Naive thymus-derived CD4-positive, alpha-beta T cell (primary cell): Measurements from ENCODE around the gene GAS7. TPM values are rescaled to one million over a fixed set of nuclear protein-coding genes. Genes with fewer than 3 reads are reported as not detected.

ENCODE experiments used
- ATAC-seq: fragments of 150-1000 bp; cut with Tn5 transposase; 2 replicates; pipeline ENCODE4 v1.10.0; 2021; ENCODE audit warnings: mild to moderate bottlenecking, moderate library complexity
- CTCF ChIA-PET: fragments of 350-600 bp; sonication (Branson Sonifier 250); formaldehyde crosslinking; loops from one replicate; lab custom pipeline; 2021; ENCODE audit warnings: antibody characterized with exemption; lab: Charles Lee
- POLR2A ChIA-PET: fragments of 350-600 bp; sonication (Branson Sonifier 250); formaldehyde crosslinking; loops from one replicate; lab custom pipeline; 2021; ENCODE audit warnings: antibody characterized with exemption, inconsistent platforms; lab: Charles Lee
- DNase-seq, 9 donors: peaks; one replicate each; pipeline versions ENCODE4 v3.0.0 to v3.0.0-alpha.2; 2020 to 2022; ENCODE audit warnings: mixed read lengths in 1 of 9
- H3K27ac ChIP-seq: one replicate; pipeline ENCODE4 v1.7.0; 2013; ENCODE audit warnings: mild to moderate bottlenecking, low read depth, low read length, moderate library complexity
- H3K27me3 ChIP-seq, 2 donors: one replicate each; pipeline ENCODE4 v1.7.0; 2013; ENCODE audit warnings: low read length in 2 of 2, mild to moderate bottlenecking in 2 of 2, moderate library complexity in 2 of 2; ENCODE audit not compliant: control insufficient read depth in 2 of 2, insufficient read depth in 2 of 2
- H3K36me3 ChIP-seq, 3 experiments: 1 replicate in 2 of 3; 2 replicates in 1 of 3; pipeline ENCODE4 v1.7.0; 2013; ENCODE audit warnings: low read length in 3 of 3, mild to moderate bottlenecking in 3 of 3, moderate library complexity in 1 of 3; ENCODE audit not compliant: insufficient read depth in 3 of 3, control insufficient read depth in 2 of 3
- H3K4me1 ChIP-seq, 2 donors: one replicate each; pipeline ENCODE4 v1.7.0; 2013; ENCODE audit warnings: low read length in 2 of 2, mild to moderate bottlenecking in 2 of 2, moderate library complexity in 1 of 2; ENCODE audit not compliant: control insufficient read depth in 2 of 2, insufficient read depth in 2 of 2
- H3K4me3 ChIP-seq: 2 replicates; pipeline ENCODE4 v1.7.0; 2013; ENCODE audit warnings: mild to moderate bottlenecking, low read length
- H3K9me3 ChIP-seq, 3 experiments: 1 replicate in 2 of 3; 2 replicates in 1 of 3; pipeline ENCODE4 v1.7.0; 2013; ENCODE audit warnings: low read length in 3 of 3; ENCODE audit not compliant: control insufficient read depth in 2 of 3
- H3K27ac Mint-ChIP-seq, 9 donors: one replicate each; pipeline ENCODE4 v1.8.0; 2020 to 2022; ENCODE audit warnings: mixed read lengths in 9 of 9, mild to moderate bottlenecking in 8 of 9, moderate library complexity in 5 of 9, inconsistent platforms in 2 of 9
- H3K27me3 Mint-ChIP-seq, 5 donors: one replicate each; pipeline ENCODE4 v1.8.0; 2021 to 2022; ENCODE audit warnings: mixed read lengths in 5 of 5, mild to moderate bottlenecking in 1 of 5
- H3K36me3 Mint-ChIP-seq, 5 donors: one replicate each; pipeline ENCODE4 v1.8.0; 2020 to 2022; ENCODE audit warnings: mixed read lengths in 5 of 5, mild to moderate bottlenecking in 3 of 5, inconsistent platforms in 1 of 5
- H3K4me1 Mint-ChIP-seq, 7 donors: one replicate each; pipeline ENCODE4 v1.8.0; 2020 to 2022; ENCODE audit warnings: mixed read lengths in 7 of 7, mild to moderate bottlenecking in 3 of 7, inconsistent platforms in 1 of 7
- H3K4me3 Mint-ChIP-seq, 10 donors: one replicate each; pipeline ENCODE4 v1.8.0; 2020 to 2022; ENCODE audit warnings: mild to moderate bottlenecking in 10 of 10, mixed read lengths in 10 of 10, moderate library complexity in 6 of 10, inconsistent platforms in 2 of 10
- H3K9me3 Mint-ChIP-seq, 11 donors: one replicate each; pipeline ENCODE4 v1.8.0; 2020 to 2022; ENCODE audit warnings: mixed read lengths in 11 of 11, mild to moderate bottlenecking in 4 of 11, inconsistent platforms in 1 of 11, moderate library complexity in 1 of 11
- intact Hi-C, 2 donors: fragments of 100-400 bp; cut with micrococcal nuclease; formaldehyde crosslinking; loops; one replicate each; pipeline ENCODE4 v1.15.1; 2023
- polyA plus RNA-seq, 2 donors: library from polyadenylated mRNA; unstranded; fragments of 300-500 nt; fragmentation: Illumina TruSeq; gene quantifications; one replicate each; pipeline ENCODE4 v1.2.3, GENCODE V29; 2021
- total RNA-seq, 6 experiments: library from RNA in 5 of 6; stranded (reverse) in 5 of 6; gene quantifications; 1 replicate in 5 of 6; 2 replicates in 1 of 6; pipeline ENCODE4 v1.2.3 and lab custom pipeline; 2021 to 2026

The GAS7 gene
- total and polyA plus RNA-seq, 7 experiments from 2014 or later = 0.09 to 54.3 (median 3.3) TPM

GRCh38 chr17:10196941-10197340, 1.5 kb downstream of the GAS7 start:
- H3K36me3 ChIP-seq = no peaks in the 10 kb centered on the region
- Mint-ChIP-seq H3K27ac (no peak overlapping the region), H3K4me1 (peaks cover 0 to 10% (median 8%) of the 10 kb centered on the region in 7 donors), H3K36me3 (peaks cover 0 to 19% (median 4%) of the 10 kb centered on the region in 5 donors), H3K27me3 (peaks cover 22 to 43% (median 31%) of the 10 kb centered on the region in 5 donors), H3K4me3 (peak overlapping the region in 4 of 10 donors; percentile 4 to 32 (median 8)), H3K9me3 (peaks cover 5 to 38% (median 17%) of the 10 kb centered on the region in 11 donors)
- H3K27me3 ChIP-seq = no peaks in the 10 kb centered on the region
- H3K4me3 ChIP-seq = no peak overlapping the region
- H3K9me3 ChIP-seq = peaks cover 0 to 16% (median 0%) of the 10 kb centered on the region in 3 experiments
- no peak for DNase-seq
- H3K27ac ChIP-seq = no peak overlapping the region
- intact Hi-C loops = no loop called here
- peaks cover 0 to 3% of the 10 kb centered on the region in 2 donors for H3K4me1 ChIP-seq
- POLR2A ChIA-PET = no interaction called here
- CTCF ChIA-PET = no interaction called here
- ATAC-seq = no peak

- H3K4me1 Mint-ChIP-seq = peaks cover 0 to 10% (median 8%) of the 10 kb centered on the region in 7 donors
- CTCF ChIA-PET = no interaction called here
- POLR2A ChIA-PET = no interaction called here
- intact Hi-C loops = no loop called here
- DNase-seq (no peak), ATAC-seq (no peak)
- peak overlapping the region in 1 of 10 donors; percentile 16 for H3K4me3 Mint-ChIP-seq
- H3K36me3 Mint-ChIP-seq = peaks cover 0 to 19% (median 4%) of the 10 kb centered on the region in 5 donors
- peaks cover 22 to 40% (median 31%) of the 10 kb centered on the region in 5 donors for H3K27me3 Mint-ChIP-seq
- peaks cover 5 to 40% (median 19%) of the 10 kb centered on the region in 11 donors for H3K9me3 Mint-ChIP-seq
- Histone ChIP-seq H3K9me3 (peaks cover 0 to 16% (median 0%) of the 10 kb centered on the region in 3 experiments), H3K4me1 (peaks cover 0 to 3% of the 10 kb centered on the region in 2 donors), H3K4me3 (no peak overlapping the region), H3K27ac (no peak overlapping the region), H3K27me3 (no peaks in the 10 kb centered on the region), H3K36me3 (no peaks in the 10 kb centered on the region)
- no peak overlapping the region for H3K27ac Mint-ChIP-seq
Observed at GRCh38 chr17:10196384-10196895, 2.0 kb downstream of the GAS7 start.

- peaks cover 5 to 40% (median 19%) of the 10 kb centered on the region in 11 donors for H3K9me3 Mint-ChIP-seq
- Histone ChIP-seq H3K36me3 (no peaks in the 10 kb centered on the region), H3K9me3 (peaks cover 0 to 16% (median 0%) of the 10 kb centered on the region in 3 experiments), H3K4me1 (peaks cover 0 to 3% of the 10 kb centered on the region in 2 donors), H3K27ac (no peak overlapping the region), H3K4me3 (no peak overlapping the region), H3K27me3 (no peaks in the 10 kb centered on the region)
- intact Hi-C loops = no loop called here
- H3K36me3 Mint-ChIP-seq = peaks cover 0 to 19% (median 4%) of the 10 kb centered on the region in 5 donors
- DNase-seq (no peak), ATAC-seq (no peak)
- no peak overlapping the region for H3K4me3 Mint-ChIP-seq
- no peak overlapping the region for H3K27ac Mint-ChIP-seq
- H3K27me3 Mint-ChIP-seq = peaks cover 10 to 28% (median 23%) of the 10 kb centered on the region in 5 donors
- ChIA-PET CTCF (interaction anchor here (0.6 kb wide), 1 partner anchor 8 kb away, joined by 3 read pairs; no protein-coding TSS in a partner anchor), POLR2A (no interaction called here)
- peaks cover 0 to 10% (median 8%) of the 10 kb centered on the region in 7 donors for H3K4me1 Mint-ChIP-seq
Observed at GRCh38 chr17:10195090-10195805, 3.2 kb downstream of the GAS7 start.

- H3K9me3 ChIP-seq = peaks cover 0 to 16% (median 0%) of the 10 kb centered on the region in 3 experiments
- ATAC-seq = no peak
- peaks cover 0 to 14% (median 4%) of the 10 kb centered on the region in 5 donors for H3K36me3 Mint-ChIP-seq
- H3K9me3 Mint-ChIP-seq = peaks cover 5 to 36% (median 19%) of the 10 kb centered on the region in 11 donors
- no peak overlapping the region for H3K4me3 Mint-ChIP-seq
- H3K27ac ChIP-seq = no peak overlapping the region
- no peaks in the 10 kb centered on the region for H3K36me3 ChIP-seq
- ChIA-PET CTCF (no interaction called here), POLR2A (no interaction called here)
- no peaks in the 10 kb centered on the region for H3K27me3 ChIP-seq
- no peaks in the 10 kb centered on the region for H3K4me1 ChIP-seq
- no peak overlapping the region for H3K4me3 ChIP-seq
- intact Hi-C loops = no loop called here
- no peak for DNase-seq
- H3K4me1 Mint-ChIP-seq = no peaks in the 10 kb centered on the region
- no peak overlapping the region for H3K27ac Mint-ChIP-seq
- peaks cover 4 to 23% (median 13%) of the 10 kb centered on the region in 5 donors for H3K27me3 Mint-ChIP-seq
Observed at GRCh38 chr17:10193632-10194031, 4.8 kb downstream of the GAS7 start.

GRCh38 chr17:10192972-10193371, 5.4 kb downstream of the GAS7 start:
- ChIA-PET POLR2A (no interaction called here), CTCF (no interaction called here)
- H3K27ac ChIP-seq = no peak overlapping the region
- intact Hi-C loops = no loop called here
- Mint-ChIP-seq H3K9me3 (peaks cover 5 to 36% (median 19%) of the 10 kb centered on the region in 11 donors), H3K4me1 (no peaks in the 10 kb centered on the region), H3K27me3 (peaks cover 4 to 23% (median 13%) of the 10 kb centered on the region in 5 donors), H3K27ac (no peak overlapping the region), H3K36me3 (peaks cover 0 to 14% (median 4%) of the 10 kb centered on the region in 5 donors), H3K4me3 (no peak overlapping the region)
- H3K9me3 ChIP-seq = peaks cover 0 to 16% (median 0%) of the 10 kb centered on the region in 3 experiments
- H3K4me3 ChIP-seq = no peak overlapping the region
- no peak for ATAC-seq
- H3K4me1 ChIP-seq = no peaks in the 10 kb centered on the region
- no peaks in the 10 kb centered on the region for H3K27me3 ChIP-seq
- DNase-seq = no peak
- no peaks in the 10 kb centered on the region for H3K36me3 ChIP-seq

GRCh38 chr17:10192461-10192860, 5.9 kb downstream of the GAS7 start:
- H3K4me3 ChIP-seq = no peak overlapping the region
- Mint-ChIP-seq H3K36me3 (peaks cover 0 to 14% (median 4%) of the 10 kb centered on the region in 5 donors), H3K27ac (no peak overlapping the region), H3K9me3 (peaks cover 5 to 36% (median 19%) of the 10 kb centered on the region in 11 donors), H3K27me3 (peaks cover 4 to 23% (median 13%) of the 10 kb centered on the region in 5 donors), H3K4me1 (no peaks in the 10 kb centered on the region), H3K4me3 (no peak overlapping the region)
- no peak overlapping the region for H3K27ac ChIP-seq
- no peaks in the 10 kb centered on the region for H3K36me3 ChIP-seq
- no peaks in the 10 kb centered on the region for H3K27me3 ChIP-seq
- intact Hi-C loops = no loop called here
- ATAC-seq (no peak), DNase-seq (no peak)
- POLR2A ChIA-PET = no interaction called here
- CTCF ChIA-PET = no interaction called here
- peaks cover 0 to 16% (median 0%) of the 10 kb centered on the region in 3 experiments for H3K9me3 ChIP-seq
- H3K4me1 ChIP-seq = no peaks in the 10 kb centered on the region
